A549 (cell line): ENCODE results near the gene ZNF638. TPM values are rescaled to one million over a fixed set of nuclear protein-coding genes. Genes with fewer than 3 reads are reported as not detected.

Source experiments
- ATAC-seq, 2 experiments: fragments of 200-7000 bp in 1 of 2; fragments of >200 bp in 1 of 2; cut with Nextera tagmentation in 1 of 2; cut with Tn5 transposase in 1 of 2; 3 replicates each; pipeline versions ENCODE4 v1.8.0 to v1.9.1; 2018 to 2020; ENCODE audit warnings: mild to moderate bottlenecking in 1 of 2, moderate library complexity in 1 of 2
- CTCF ChIA-PET: fragments of 300-600 bp; sonication (Branson Sonifier 250); formaldehyde crosslinking; extraction: SDS; loops from one replicate; lab custom pipeline; 2021; ENCODE audit warnings: antibody characterized with exemption, inconsistent platforms; lab: Yijun Ruan, JAX
- POLR2A ChIA-PET: fragments of 350-600 bp; formaldehyde crosslinking; extraction: SDS; loops from one replicate; lab custom pipeline; 2021; ENCODE audit warnings: antibody characterized with exemption, inconsistent platforms; lab: Yijun Ruan, JAX
- DNase-seq, 2 experiments: peaks; one replicate each; pipeline versions ENCODE4 v3.0.0 to v3.0.0-alpha.2; 2011 to 2016; ENCODE audit warnings: low read depth in 1 of 2, low spot score in 1 of 2
- FAIRE-seq: peaks from 2 replicates; lab custom pipeline; 2011; peaks lifted over from hg19 to GRCh38; lab: Jason Lieb, UNC
- H3K27ac ChIP-seq, 2 experiments: fragments of >200 bp; sonication (Bioruptor Twin); formaldehyde crosslinking; 3 replicates each; pipeline ENCODE4 v1.5.1; 2016 to 2017
- H3K4me1 ChIP-seq: fragments of >200 bp; sonication (Bioruptor Twin); formaldehyde crosslinking; 3 replicates; pipeline ENCODE4 v1.6.1; 2016
- H3K4me2 ChIP-seq: fragments of >200 bp; sonication (Bioruptor Twin); formaldehyde crosslinking; 3 replicates; pipeline ENCODE4 v1.6.1; 2016
- H3K4me3 ChIP-seq: fragments of >200 bp; sonication (Bioruptor Twin); formaldehyde crosslinking; 3 replicates; pipeline ENCODE4 v1.5.1; 2016
- H3K9me3 ChIP-seq: fragments of >200 bp; sonication (Bioruptor Twin); formaldehyde crosslinking; 3 replicates; pipeline ENCODE4 v1.6.1; 2016
- BHLHE40 ChIP-seq: IDR thresholded peaks from 2 replicates; pipeline ENCODE4 v1.6.1; 2012; ENCODE audit warnings: low read depth, low read length, inconsistent platforms
- CBX8 ChIP-seq: fragments of 200-600 bp; sonication (generic); IDR thresholded peaks from 2 replicates; pipeline ENCODE4 v1.6.1; 2016
- CEBPB ChIP-seq, 2 experiments: fragments of >200 bp in 1 of 2; sonication (Bioruptor Twin) in 1 of 2; formaldehyde crosslinking in 1 of 2; IDR thresholded peaks; 2 replicates each; pipeline ENCODE4 v1.6.1; 2012 to 2016
- CHD4 ChIP-seq: fragments of 200-600 bp; sonication (generic); IDR thresholded peaks from 2 replicates; pipeline ENCODE4 v1.6.1; 2016; ENCODE audit warnings: antibody characterized with exemption, mild to moderate bottlenecking, borderline replicate concordance
- EHF ChIP-seq: fragments of 250-450 bp; sonication (Bioruptor Pico); IDR thresholded peaks from 2 replicates; pipeline ENCODE4 v1.5.0; 2020; ENCODE audit warnings: mild to moderate bottlenecking
- EHMT2 ChIP-seq: fragments of 200-600 bp; sonication (generic); IDR thresholded peaks from 2 replicates; pipeline ENCODE4 v1.6.1; 2016; ENCODE audit warnings: antibody characterized with exemption, low read depth, mild to moderate bottlenecking, moderate library complexity
- ESRRA ChIP-seq: fragments of 150-350 bp; IDR thresholded peaks from 2 replicates; pipeline ENCODE4 v1.6.1; 2014; ENCODE audit warnings: mild to moderate bottlenecking, low read length, borderline replicate concordance
- HDAC2 ChIP-seq: fragments of 200-600 bp; sonication (generic); IDR thresholded peaks from 2 replicates; pipeline ENCODE4 v1.6.1; 2016
- HEYL ChIP-seq: fragments of 250-450 bp; sonication (Bioruptor Pico); IDR thresholded peaks from 2 replicates; pipeline ENCODE4 v1.8.0; 2021; ENCODE audit warnings: mild to moderate bottlenecking, moderate library complexity
- HOXB5 ChIP-seq: fragments of 250-450 bp; sonication (Bioruptor Pico); IDR thresholded peaks from 2 replicates; pipeline ENCODE4 v1.5.0; 2020; ENCODE audit warnings: mild to moderate bottlenecking, moderate library complexity
- JUN ChIP-seq, 2 experiments: fragments of >200 bp; sonication (Bioruptor Twin); formaldehyde crosslinking; IDR thresholded peaks; 2 replicates in 1 of 2; 3 replicates in 1 of 2; pipeline ENCODE4 v1.6.1; 2016 to 2017
- JUNB ChIP-seq: fragments of >200 bp; sonication (Bioruptor Twin); formaldehyde crosslinking; IDR thresholded peaks from 2 replicates; pipeline ENCODE4 v1.6.1; 2016
- MAFK ChIP-seq: fragments of 450-650 bp; IDR thresholded peaks from 2 replicates; pipeline ENCODE4 v1.6.1; 2014; ENCODE audit not compliant: partially characterized antibody
- MYC ChIP-seq: IDR thresholded peaks from 2 replicates; pipeline ENCODE4 v1.6.1; 2012; ENCODE audit warnings: mild to moderate bottlenecking, inconsistent platforms, low read length, improper control_type of control experiment, borderline replicate concordance
- NFE2L2 ChIP-seq: fragments of 150-350 bp; conservative IDR thresholded peaks from 2 replicates; pipeline ENCODE4 v1.6.1; 2014; ENCODE audit warnings: low read length
- NPAS2 ChIP-seq: fragments of 250-450 bp; sonication (Bioruptor Pico); IDR thresholded peaks from 2 replicates; pipeline ENCODE4 v1.8.0; 2022; ENCODE audit warnings: mild to moderate bottlenecking, moderate library complexity, borderline replicate concordance
- POLR2A ChIP-seq: IDR thresholded peaks from 2 replicates; pipeline ENCODE4 v1.6.1; 2012; ENCODE audit warnings: mild to moderate bottlenecking, low read length
- RAD21 ChIP-seq, 2 experiments: fragments of >200 bp in 1 of 2; sonication (Bioruptor Twin) in 1 of 2; formaldehyde crosslinking in 1 of 2; IDR thresholded peaks in 1 of 2; conservative IDR thresholded peaks in 1 of 2; 2 replicates in 1 of 2; 3 replicates in 1 of 2; pipeline ENCODE4 v1.6.1; 2012 to 2018; ENCODE audit warnings: inconsistent platforms in 1 of 2
- SMC3 ChIP-seq: fragments of >200 bp; sonication (Bioruptor Twin); formaldehyde crosslinking; IDR thresholded peaks from 3 replicates; pipeline ENCODE4 v1.6.1; 2018; ENCODE audit warnings: inconsistent platforms
- SREBF2 ChIP-seq: fragments of 450-650 bp; IDR thresholded peaks from 2 replicates; pipeline ENCODE4 v1.6.1; 2014; ENCODE audit warnings: mild to moderate bottlenecking, moderate library complexity
- ZC3H11A ChIP-seq: fragments of 450-650 bp; IDR thresholded peaks from 2 replicates; pipeline ENCODE4 v1.6.1; 2014; ENCODE audit warnings: antibody characterized with exemption, mild to moderate bottlenecking
- ZFP36 ChIP-seq: fragments of 450-650 bp; IDR thresholded peaks from 2 replicates; pipeline ENCODE4 v1.6.1; 2014; ENCODE audit warnings: borderline replicate concordance; ENCODE audit not compliant: partially characterized antibody
- ZNF302 ChIP-seq: fragments of 250-450 bp; sonication (Bioruptor Pico); IDR thresholded peaks from 2 replicates; pipeline ENCODE4 v1.9.0; 2021; ENCODE audit warnings: inconsistent platforms, mild to moderate bottlenecking, moderate library complexity
- WGBS: methylation state at CpG from one replicate; pipeline ENCODE4 v1.1.6; 2017; ENCODE audit errors: missing lambda C conversion rate; 5-methylcytosine and 5-hydroxymethylcytosine counted together
- polyA plus RNA-seq, 4 experiments: library from polyadenylated mRNA; depleted of rRNA in 3 of 4; stranded (reverse); fragments of >200 nt; fragmentation: RNase III in 1 of 4; extraction: RNeasy Plus Mini Kit Qiagen cat#74134 plus additional on column Dnase treatment in 1 of 4; gene quantifications; 2 replicates in 3 of 4; 3 replicates in 1 of 4; pipeline ENCODE4 v1.2.3, GENCODE V29; 2011 to 2017
- TF ChIP-seq, protein P1 (sequence below): fragments of 450-650 bp; IDR thresholded peaks from 2 replicates; pipeline ENCODE4 v1.6.1; 2014; ENCODE audit warnings: antibody characterized with exemption
- TF ChIP-seq, protein P2 (sequence below): fragments of 250-450 bp; sonication (Bioruptor Pico); IDR thresholded peaks from 2 replicates; pipeline ENCODE4 v1.5.0; 2021; ENCODE audit warnings: mild to moderate bottlenecking, moderate library complexity, borderline replicate concordance
- TF ChIP-seq, protein P3 (sequence below): fragments of >200 bp; sonication (Bioruptor Twin); formaldehyde crosslinking; IDR thresholded peaks from 3 replicates; pipeline ENCODE4 v1.5.1; 2016

Gene ZNF638
- polyA plus RNA-seq, 2 of the 4 experiments (the other 2 are of a cell fraction), result 74.2 to 160 TPM

DNA sequence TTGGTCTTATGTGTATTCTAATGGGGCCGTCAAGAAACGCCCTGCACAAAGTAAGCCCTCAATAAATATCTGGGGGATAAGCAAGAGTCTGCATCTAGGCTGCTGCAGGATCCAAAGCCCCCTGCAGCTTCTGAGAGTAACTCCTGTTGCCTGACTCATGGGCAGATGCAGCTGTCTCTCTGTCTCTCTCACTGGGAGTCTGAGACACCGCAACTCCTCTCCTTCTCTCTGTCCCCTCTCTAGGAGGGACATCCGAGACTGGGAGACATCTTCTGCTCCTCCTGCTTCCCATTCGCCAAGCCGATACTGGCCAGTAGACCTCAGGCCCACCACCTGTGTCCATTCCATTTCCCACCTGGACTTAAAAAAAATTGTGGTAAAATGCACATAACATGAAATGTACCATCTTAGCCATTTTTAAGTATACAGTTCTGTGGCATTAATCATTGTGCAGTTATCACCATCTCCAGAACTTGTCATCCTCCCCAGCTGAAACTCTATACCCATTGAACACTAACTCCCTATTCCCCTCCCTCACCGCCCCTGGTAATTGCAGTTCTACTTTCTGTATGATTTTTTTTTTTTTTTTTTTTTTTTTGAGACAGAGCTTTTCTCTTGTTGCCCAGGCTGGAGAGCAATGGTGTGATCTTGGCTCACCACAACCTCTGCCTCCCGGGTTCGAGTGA is 141.9 kb downstream of the ZNF638 start:
- no peak overlapping the region for H3K4me2 ChIP-seq
- H3K9me3 ChIP-seq, result no peaks in the 10 kb centered on the region
- no peak overlapping the region for H3K4me3 ChIP-seq
- WGBS, result 78% methylated on average over 9 of the region's 9 CpGs
- no peaks in the 10 kb centered on the region for H3K4me1 ChIP-seq
- TF ChIP-seq SMC3, result no peak
- TF ChIP-seq BHLHE40, result no peak
- no peak for TF ChIP-seq ZNF302 (CRISPR knock-in tag)
- TF ChIP-seq EHMT2, result no peak
- TF ChIP-seq ZC3H11A, result no peak
- TF ChIP-seq JUN (IDR thresholded peaks at IDR 0.05), result no peak
- TF ChIP-seq EHF, result no peak
- no peak for TF ChIP-seq CBX8
- no peak overlapping the region for H3K27ac ChIP-seq
- POLR2A ChIA-PET, result no interaction called here
- CTCF ChIA-PET, result interaction anchor here (1.5 to 5.8 kb wide), 2 partner anchors 11 to 37 kb away, joined by 6 to 40 read pairs; no protein-coding TSS in a partner anchor
- DNase-seq, result no peak
- no peak for ATAC-seq
- no peak for FAIRE-seq

DNA sequence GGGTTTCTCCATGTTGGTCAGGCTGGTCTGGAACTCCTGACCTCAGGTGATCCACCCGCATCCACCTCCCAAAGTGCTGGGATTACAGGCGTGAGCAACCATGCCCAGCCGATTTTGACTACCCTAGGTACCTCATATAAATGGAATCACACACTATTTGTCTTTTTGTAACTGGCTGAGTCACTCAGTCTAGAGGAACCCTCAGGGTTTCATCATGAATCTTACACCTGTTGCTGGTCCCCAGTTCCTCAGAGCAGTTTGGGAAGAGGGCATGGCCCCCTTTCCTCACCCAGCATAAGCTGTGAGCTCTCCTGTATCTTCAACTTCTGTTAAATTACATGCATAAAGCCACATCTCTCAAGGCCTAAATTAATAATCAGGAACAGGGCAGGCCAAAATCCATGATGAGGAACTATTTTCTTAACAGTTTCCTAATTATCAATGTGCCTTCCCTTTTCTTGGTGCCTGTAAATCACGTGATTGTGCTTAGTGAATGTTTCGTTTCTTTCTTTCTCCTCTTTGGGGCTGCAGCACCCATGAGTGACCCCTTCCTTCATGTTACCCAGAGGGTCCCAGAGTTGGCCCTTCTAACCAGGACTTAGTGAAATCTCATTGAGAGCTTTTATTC is 142.6 kb downstream of the ZNF638 start:
- ATAC-seq (no peak), DNase-seq (no peak), FAIRE-seq (no peak)
- Histone ChIP-seq H3K27ac (no peak overlapping the region), H3K4me1 (no peaks in the 10 kb centered on the region), H3K4me2 (no peak overlapping the region), H3K9me3 (no peaks in the 10 kb centered on the region), H3K4me3 (no peak overlapping the region)
- ChIA-PET POLR2A (no interaction called here), CTCF (interaction anchor here (1.3 to 5.8 kb wide), 3 partner anchors 12 to 175 kb away, joined by 3 to 40 read pairs (median 6); no protein-coding TSS in a partner anchor)
- no peak for TF ChIP-seq ESRRA
- no peak for TF ChIP-seq JUN (IDR thresholded peaks at IDR 0.05)
- TF ChIP-seq, protein P1, sequence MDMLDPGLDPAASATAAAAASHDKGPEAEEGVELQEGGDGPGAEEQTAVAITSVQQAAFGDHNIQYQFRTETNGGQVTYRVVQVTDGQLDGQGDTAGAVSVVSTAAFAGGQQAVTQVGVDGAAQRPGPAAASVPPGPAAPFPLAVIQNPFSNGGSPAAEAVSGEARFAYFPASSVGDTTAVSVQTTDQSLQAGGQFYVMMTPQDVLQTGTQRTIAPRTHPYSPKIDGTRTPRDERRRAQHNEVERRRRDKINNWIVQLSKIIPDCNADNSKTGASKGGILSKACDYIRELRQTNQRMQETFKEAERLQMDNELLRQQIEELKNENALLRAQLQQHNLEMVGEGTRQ, result no peak
- TF ChIP-seq MAFK, result no peak
- TF ChIP-seq HEYL, result no peak
- TF ChIP-seq, protein P2, sequence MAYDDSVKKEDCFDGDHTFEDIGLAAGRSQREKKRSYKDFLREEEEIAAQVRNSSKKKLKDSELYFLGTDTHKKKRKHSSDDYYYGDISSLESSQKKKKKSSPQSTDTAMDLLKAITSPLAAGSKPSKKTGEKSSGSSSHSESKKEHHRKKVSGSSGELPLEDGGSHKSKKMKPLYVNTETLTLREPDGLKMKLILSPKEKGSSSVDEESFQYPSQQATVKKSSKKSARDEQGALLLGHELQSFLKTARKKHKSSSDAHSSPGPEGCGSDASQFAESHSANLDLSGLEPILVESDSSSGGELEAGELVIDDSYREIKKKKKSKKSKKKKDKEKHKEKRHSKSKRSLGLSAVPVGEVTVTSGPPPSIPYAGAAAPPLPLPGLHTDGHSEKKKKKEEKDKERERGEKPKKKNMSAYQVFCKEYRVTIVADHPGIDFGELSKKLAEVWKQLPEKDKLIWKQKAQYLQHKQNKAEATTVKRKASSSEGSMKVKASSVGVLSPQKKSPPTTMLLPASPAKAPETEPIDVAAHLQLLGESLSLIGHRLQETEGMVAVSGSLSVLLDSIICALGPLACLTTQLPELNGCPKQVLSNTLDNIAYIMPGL (CRISPR knock-in tag), result no peak
- TF ChIP-seq HOXB5 (CRISPR knock-in tag), result no peak
- no peak for TF ChIP-seq JUNB
- TF ChIP-seq NPAS2 (CRISPR knock-in tag), result no peak
- no peak for TF ChIP-seq POLR2A
- TF ChIP-seq NFE2L2, result no peak
- no peak for TF ChIP-seq RAD21 (conservative IDR thresholded peaks at IDR 0.05 in 1 of 2, IDR thresholded peaks at IDR 0.05 in 1 of 2)
- TF ChIP-seq, protein P3, sequence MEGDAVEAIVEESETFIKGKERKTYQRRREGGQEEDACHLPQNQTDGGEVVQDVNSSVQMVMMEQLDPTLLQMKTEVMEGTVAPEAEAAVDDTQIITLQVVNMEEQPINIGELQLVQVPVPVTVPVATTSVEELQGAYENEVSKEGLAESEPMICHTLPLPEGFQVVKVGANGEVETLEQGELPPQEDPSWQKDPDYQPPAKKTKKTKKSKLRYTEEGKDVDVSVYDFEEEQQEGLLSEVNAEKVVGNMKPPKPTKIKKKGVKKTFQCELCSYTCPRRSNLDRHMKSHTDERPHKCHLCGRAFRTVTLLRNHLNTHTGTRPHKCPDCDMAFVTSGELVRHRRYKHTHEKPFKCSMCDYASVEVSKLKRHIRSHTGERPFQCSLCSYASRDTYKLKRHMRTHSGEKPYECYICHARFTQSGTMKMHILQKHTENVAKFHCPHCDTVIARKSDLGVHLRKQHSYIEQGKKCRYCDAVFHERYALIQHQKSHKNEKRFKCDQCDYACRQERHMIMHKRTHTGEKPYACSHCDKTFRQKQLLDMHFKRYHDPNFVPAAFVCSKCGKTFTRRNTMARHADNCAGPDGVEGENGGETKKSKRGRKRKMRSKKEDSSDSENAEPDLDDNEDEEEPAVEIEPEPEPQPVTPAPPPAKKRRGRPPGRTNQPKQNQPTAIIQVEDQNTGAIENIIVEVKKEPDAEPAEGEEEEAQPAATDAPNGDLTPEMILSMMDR, result no peak
- TF ChIP-seq SREBF2, result no peak
- TF ChIP-seq CEBPB (IDR thresholded peaks at IDR 0.05), result no peak
- TF ChIP-seq CHD4, result no peak
- TF ChIP-seq MYC, result no peak
- no peak for TF ChIP-seq HDAC2
- TF ChIP-seq ZFP36, result no peak
- 58% methylated on average over 5 of the region's 5 CpGs for WGBS
